GM12874 (cell line): ENCODE results near the gene MAPK8.

Experiments
- TF ChIP-seq, protein P1 (sequence below): IDR thresholded peaks from 2 replicates; pipeline ENCODE4 v1.5.1; 2011; ENCODE audit warnings: low read depth, mild to moderate bottlenecking, control low read depth, low read length, moderate library complexity; ENCODE audit not compliant: insufficient read depth

MAPK8 gene

DNA sequence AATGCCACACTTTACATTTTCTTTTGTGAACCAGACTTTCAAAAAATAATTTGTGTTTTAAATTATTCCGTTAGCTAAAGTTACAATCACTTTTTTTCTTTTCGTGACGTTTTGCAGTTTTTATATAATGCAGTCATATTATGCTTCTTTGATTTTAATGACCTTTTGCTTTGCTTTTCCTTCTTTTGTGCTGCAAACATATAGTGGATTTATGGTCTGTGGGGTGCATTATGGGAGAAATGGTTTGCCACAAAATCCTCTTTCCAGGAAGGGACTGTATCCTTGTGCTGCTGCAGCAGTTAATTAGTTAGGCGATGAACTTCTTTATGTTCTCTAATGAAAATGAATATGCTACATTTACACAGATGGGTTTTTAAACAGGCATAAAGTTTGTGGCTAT is 117.4 kb downstream of the MAPK8 start:
- TF ChIP-seq, protein P1, sequence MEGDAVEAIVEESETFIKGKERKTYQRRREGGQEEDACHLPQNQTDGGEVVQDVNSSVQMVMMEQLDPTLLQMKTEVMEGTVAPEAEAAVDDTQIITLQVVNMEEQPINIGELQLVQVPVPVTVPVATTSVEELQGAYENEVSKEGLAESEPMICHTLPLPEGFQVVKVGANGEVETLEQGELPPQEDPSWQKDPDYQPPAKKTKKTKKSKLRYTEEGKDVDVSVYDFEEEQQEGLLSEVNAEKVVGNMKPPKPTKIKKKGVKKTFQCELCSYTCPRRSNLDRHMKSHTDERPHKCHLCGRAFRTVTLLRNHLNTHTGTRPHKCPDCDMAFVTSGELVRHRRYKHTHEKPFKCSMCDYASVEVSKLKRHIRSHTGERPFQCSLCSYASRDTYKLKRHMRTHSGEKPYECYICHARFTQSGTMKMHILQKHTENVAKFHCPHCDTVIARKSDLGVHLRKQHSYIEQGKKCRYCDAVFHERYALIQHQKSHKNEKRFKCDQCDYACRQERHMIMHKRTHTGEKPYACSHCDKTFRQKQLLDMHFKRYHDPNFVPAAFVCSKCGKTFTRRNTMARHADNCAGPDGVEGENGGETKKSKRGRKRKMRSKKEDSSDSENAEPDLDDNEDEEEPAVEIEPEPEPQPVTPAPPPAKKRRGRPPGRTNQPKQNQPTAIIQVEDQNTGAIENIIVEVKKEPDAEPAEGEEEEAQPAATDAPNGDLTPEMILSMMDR, result no peak

DNA sequence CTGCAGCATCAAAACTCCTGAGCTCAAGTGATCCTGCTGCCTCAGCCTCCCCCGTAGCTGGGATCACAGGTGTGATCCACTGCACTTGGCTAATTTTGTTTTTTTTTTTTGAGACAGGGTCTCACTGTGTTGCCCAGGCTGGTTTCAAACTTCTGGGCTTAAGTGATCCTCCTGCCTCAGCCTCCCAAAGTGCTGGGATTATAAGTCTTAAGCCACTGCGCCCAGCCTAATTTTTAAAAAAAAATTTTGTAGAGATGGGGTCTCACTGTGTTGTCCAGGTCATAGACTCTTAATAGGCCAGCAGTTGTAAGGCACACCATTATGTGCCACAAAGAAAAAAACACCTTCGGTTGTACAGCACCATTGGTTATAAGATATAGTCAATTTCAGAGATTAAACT is 122.4 kb downstream of the MAPK8 start:
- TF ChIP-seq, protein P1, result no peak

DNA sequence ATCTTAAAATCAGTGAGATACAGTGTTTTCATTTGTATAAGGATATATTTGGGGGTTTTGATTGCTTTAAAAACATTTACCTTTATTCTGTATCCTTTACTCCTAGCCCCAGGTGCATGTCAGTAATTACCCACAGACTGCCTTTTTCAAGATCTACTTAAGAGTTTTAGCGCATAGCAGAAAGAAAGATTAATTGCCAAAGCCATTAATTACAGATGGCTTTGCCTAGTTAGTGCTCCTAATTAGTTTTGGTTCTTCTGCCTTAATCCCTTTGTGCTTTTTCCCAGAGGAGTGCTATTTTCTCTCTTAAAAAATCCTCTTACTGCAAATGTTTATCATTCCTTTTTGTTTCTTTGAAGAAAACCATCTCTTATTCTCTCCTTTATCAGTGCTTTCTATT is 122.8 kb downstream of the MAPK8 start:
- TF ChIP-seq, protein P1, result no peak

DNA sequence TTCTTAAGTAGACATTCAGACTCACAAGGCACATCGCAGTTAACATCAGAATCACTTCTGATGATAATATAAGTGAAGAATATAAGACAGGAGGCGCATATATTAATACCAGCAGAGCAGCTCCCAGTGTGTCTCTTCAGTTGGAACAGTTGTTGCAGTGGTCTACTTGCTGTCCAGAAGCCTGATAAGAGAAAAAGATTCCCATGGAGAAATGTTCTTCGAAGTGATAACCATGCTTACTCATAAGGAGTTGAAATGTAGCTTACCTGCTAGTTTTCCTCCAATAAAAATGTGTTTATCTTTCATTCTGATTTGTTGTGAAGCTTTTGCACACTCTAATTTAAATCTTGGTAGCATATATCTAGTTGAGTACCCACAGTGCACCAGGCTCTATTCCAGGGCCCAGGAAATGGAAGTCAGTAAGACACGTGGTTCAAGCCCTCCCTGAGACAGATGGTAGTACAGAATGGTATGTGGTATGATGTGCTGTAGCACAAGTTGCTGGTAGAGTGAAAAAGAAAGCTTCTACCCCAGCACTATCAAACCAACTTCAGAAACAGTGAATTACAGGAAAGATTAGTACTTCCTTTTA is 124.0 kb downstream of the MAPK8 start:
- TF ChIP-seq, protein P1, result no peak

DNA sequence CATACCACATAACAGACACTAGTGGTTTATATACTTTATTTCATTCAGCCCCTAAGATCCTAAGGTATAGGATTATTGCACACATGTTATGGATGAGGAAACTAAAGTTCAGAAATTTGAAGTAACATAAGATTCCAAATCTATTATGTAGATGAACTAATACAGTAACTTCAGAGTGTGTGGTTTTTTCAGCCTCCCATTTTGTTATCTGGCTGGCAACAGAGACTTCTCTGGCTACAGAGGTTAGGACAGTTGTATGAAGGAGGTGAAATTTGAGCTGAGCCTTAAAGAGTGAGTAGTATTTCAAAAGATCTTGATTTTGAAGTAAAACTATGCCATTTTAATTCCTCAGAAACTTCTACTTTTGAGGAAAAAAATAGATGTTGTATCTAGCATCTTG is 125.4 kb downstream of the MAPK8 start:
- TF ChIP-seq, protein P1, result no peak

DNA sequence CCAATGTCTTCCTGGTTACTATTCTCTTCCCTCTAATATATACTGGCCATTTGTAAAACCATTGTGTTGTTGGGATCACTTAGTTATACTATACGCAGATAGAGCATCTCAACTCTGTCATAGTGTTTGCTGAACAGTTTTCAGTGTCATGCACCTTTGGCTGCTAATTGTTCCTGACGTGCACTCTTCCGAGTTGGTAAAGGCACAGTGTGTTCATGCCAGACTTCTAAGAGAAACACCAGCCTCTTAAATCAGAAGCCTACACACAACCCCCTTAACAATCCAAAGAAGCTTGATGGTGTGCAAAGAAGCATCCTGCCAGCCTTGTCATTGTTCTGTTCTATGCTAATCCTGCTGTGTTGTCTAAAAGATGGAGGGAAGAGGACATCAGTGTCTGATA is 131.1 kb downstream of the MAPK8 start:
- TF ChIP-seq, protein P1, result no peak

DNA sequence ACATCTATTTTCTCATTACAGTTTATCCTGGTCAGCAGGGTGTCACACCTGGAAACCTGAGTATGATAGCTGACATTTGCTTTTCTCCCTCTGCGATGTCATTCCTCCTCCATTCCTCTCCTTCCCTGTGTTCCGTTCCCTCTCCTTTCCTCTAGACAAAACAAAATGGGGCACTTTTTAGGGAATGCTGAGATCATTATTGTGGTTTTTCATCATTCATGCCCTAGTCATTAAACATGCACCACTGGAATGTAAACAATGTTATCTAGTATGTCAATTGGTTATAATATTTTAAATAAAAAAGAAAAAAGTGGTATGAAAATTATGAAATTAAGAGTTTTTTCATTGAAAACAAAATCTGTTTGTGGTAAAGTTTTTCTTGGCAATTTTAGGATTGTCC is 132.6 kb downstream of the MAPK8 start:
- TF ChIP-seq, protein P1, result no peak
